CD4-positive, alpha-beta T cell treated with Interleukin-21 for 1 hour (primary cell): ENCODE data around the gene ANKS4B.
"Not testable (repeated sequence)": the region's sequence is repeated elsewhere in the genome, so short reads cannot be mapped to it uniquely, and the experiment has no call there.

Source experiments
- DNase-seq: peaks from one replicate; pipeline ENCODE4 v3.0.0-alpha.2; 2020

ANKS4B gene

GRCh38 chr16:21219551-21219950 is 13.9 kb upstream of the ANKS4B start:
- no peak for DNase-seq

GRCh38 chr16:21222495-21223337 is 10.8 kb upstream of the ANKS4B start:
- no peak for DNase-seq

- DNase-seq = no peak
Observed at GRCh38 chr16:21223787-21224186, 9.7 kb upstream of the ANKS4B start.

- no peak for DNase-seq
Observed at GRCh38 chr16:21224800-21225199, 8.7 kb upstream of the ANKS4B start.

- DNase-seq = no peak
Observed at GRCh38 chr16:21226749-21227148, 6.8 kb upstream of the ANKS4B start.

GRCh38 chr16:21227866-21228265 is 5.6 kb upstream of the ANKS4B start:
- DNase-seq = no peak

GRCh38 chr16:21228361-21228872 is 5.1 kb upstream of the ANKS4B start:
- no peak for DNase-seq

GRCh38 chr16:21233045-21233520 is 416 bp upstream of the ANKS4B start:
- DNase-seq = no peak

GRCh38 chr16:21235199-21235585 is 1.7 kb downstream of the ANKS4B start:
- DNase-seq = no peak

GRCh38 chr16:21236831-21237230 is 3.3 kb downstream of the ANKS4B start:
- DNase-seq = no peak

- DNase-seq = no peak
Observed at GRCh38 chr16:21239646-21240045, 6.1 kb downstream of the ANKS4B start.

- no peak for DNase-seq
Observed at GRCh38 chr16:21242756-21243155, 9.3 kb downstream of the ANKS4B start.

- no peak for DNase-seq
Observed at GRCh38 chr16:21244518-21245215, 11.2 kb downstream of the ANKS4B start.

GRCh38 chr16:21248179-21248578 is 14.7 kb downstream of the ANKS4B start:
- not testable (repeated sequence) for DNase-seq

GRCh38 chr16:21250072-21250923 is 16.8 kb downstream of the ANKS4B start:
- DNase-seq = no peak

GRCh38 chr16:21253470-21253869 is 20.0 kb downstream of the ANKS4B start:
- no peak for DNase-seq

- no peak for DNase-seq
Observed at GRCh38 chr16:21256636-21257035, 23.1 kb downstream of the ANKS4B start.

GRCh38 chr16:21257284-21257683 is 23.8 kb downstream of the ANKS4B start:
- DNase-seq = no peak

GRCh38 chr16:21260870-21261791 is 27.6 kb downstream of the ANKS4B start:
- DNase-seq = no peak

GRCh38 chr16:21262779-21263639 is 29.5 kb downstream of the ANKS4B start:
- no peak for DNase-seq
